GM08714 (cell line): ENCODE data around the gene RCSD1.

Experiments
- H3K4me3 ChIP-seq: fragments of 200-500 bp; sonication (Bioruptor generic); 2 replicates; pipeline ENCODE4 v1.5.1; 2014; ENCODE audit warnings: mild to moderate bottlenecking, low read length, inconsistent platforms
- ZNF274 ChIP-seq: IDR thresholded peaks from 2 replicates; pipeline ENCODE4 v1.6.1; 2012; ENCODE audit warnings: mild to moderate bottlenecking, low read depth, low read length

The RCSD1 gene

GRCh38 chr1:167693425-167694045 is 63.5 kb downstream of the RCSD1 start:
- no peak for TF ChIP-seq ZNF274
- H3K4me3 ChIP-seq = no peak overlapping the region

GRCh38 chr1:167694691-167695090 is 64.7 kb downstream of the RCSD1 start:
- TF ChIP-seq ZNF274 = no peak
- H3K4me3 ChIP-seq = no peak overlapping the region

- TF ChIP-seq ZNF274 = no peak
- H3K4me3 ChIP-seq = no peak overlapping the region
These were observed 65.1 kb downstream of the RCSD1 start for GRCh38 chr1:167695147-167695546.

GRCh38 chr1:167695756-167696561 is 65.9 kb downstream of the RCSD1 start:
- TF ChIP-seq ZNF274 = no peak
- H3K4me3 ChIP-seq = no peak overlapping the region

GRCh38 chr1:167697667-167698141 is 67.7 kb downstream of the RCSD1 start:
- TF ChIP-seq ZNF274 = no peak
- no peak overlapping the region for H3K4me3 ChIP-seq

- H3K4me3 ChIP-seq = no peak overlapping the region
- no peak for TF ChIP-seq ZNF274
These were observed 68.3 kb downstream of the RCSD1 start for GRCh38 chr1:167698313-167698712.

- no peak overlapping the region for H3K4me3 ChIP-seq
- TF ChIP-seq ZNF274 = no peak
These were observed 71.5 kb downstream of the RCSD1 start for GRCh38 chr1:167701510-167701909.

- no peak for TF ChIP-seq ZNF274
- H3K4me3 ChIP-seq = no peak overlapping the region
These were observed 73.5 kb downstream of the RCSD1 start for GRCh38 chr1:167703557-167703956.

GRCh38 chr1:167704715-167705114 is 74.7 kb downstream of the RCSD1 start:
- no peak for TF ChIP-seq ZNF274

GRCh38 chr1:167705250-167705649 is 75.2 kb downstream of the RCSD1 start:
- H3K4me3 ChIP-seq = no peak overlapping the region
- TF ChIP-seq ZNF274 = no peak

More at GRCh38 chr1:167704715-167705114, 74.7 kb downstream of the RCSD1 start:
- H3K4me3 ChIP-seq = no peak overlapping the region

GRCh38 chr1:167706363-167706762 is 76.3 kb downstream of the RCSD1 start:
- H3K4me3 ChIP-seq = no peak overlapping the region; the same call in 1 of the 2 replicates
- no peak for TF ChIP-seq ZNF274

GRCh38 chr1:167706931-167707877 is 77.2 kb downstream of the RCSD1 start:
- TF ChIP-seq ZNF274 = no peak
- peak overlapping the region; percentile 43; the same call in 1 of the 2 replicates for H3K4me3 ChIP-seq

GRCh38 chr1:167707942-167708341 is 77.9 kb downstream of the RCSD1 start:
- no peak for TF ChIP-seq ZNF274
- H3K4me3 ChIP-seq = no peak overlapping the region; the same call in 1 of the 2 replicates

GRCh38 chr1:167708940-167709389 is 78.9 kb downstream of the RCSD1 start:
- no peak for TF ChIP-seq ZNF274
- H3K4me3 ChIP-seq = no peak overlapping the region
